ENCODE results near the gene SMIM29.
"Not testable (repeated sequence)": the region's sequence is repeated elsewhere in the genome, so short reads cannot be mapped to it uniquely, and the experiment has no call there.

Gene SMIM29

DNA sequence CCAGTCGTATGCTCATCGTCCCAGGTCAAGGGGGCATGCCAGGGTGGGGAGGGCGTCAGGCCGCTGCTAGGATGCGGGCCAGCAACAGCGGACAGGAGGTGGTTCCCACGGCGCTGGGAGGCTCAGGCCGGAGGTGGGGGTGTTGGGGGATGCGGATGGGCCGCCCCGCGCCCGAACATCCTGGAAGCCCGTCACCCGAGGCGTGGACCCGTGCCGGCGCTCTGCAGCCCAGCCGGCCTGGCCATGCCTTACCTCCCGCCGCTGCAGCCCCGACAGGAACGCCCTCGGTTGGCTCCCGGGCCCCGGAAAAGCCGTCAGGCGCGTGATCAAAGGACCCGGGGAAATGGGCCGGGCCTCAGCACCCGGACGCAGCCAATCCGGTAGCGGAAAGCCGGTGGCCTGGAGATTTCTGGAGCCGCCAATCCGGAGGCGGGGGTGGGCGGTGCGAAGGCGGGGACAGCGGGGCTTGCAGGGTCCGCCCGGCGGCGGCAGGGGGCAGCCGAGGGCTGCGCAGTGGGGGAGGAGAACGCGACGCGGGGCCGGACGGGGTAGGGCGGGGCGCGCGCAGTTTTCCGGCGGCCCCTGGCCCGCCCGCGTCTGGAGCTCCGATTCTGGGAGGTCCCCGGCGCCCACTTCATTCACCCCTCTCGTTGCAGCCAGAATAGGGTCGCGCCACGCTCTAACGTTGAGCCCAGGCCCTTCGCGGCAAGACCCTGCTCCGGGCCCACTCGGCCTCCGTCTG, at the start of gene SMIM29:
TSS of gene SMIM29 (minus strand) at position 280 of the 742 bp plus-strand sequence. CDS start 1,215 bp downstream, outside the sequence.
- peak; percentile 98 for DNase-seq (ENCODE audit: low read depth in 2 of 2)

DNA sequence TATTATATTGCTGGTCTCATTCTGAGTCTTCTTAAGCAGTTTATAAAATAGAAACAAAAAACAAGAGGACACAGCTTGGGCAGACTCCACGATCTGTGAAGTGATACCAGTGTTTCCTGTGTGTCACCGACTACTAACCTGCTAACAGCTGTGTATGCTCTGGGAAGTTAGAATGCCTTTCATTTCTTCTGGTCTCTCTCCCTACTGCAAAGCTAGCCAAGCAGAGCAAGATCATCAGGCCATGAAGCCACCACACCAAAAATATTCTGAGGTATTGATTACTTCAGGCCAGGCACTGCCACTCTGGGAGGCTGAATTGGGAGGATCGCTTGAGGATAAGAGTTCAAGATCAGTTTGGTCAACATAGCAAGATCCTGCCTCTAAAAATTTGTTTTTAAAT, 46.9 kb upstream of the SMIM29 start:
- no peak for DNase-seq (ENCODE audit: low read depth in 2 of 2)

DNA sequence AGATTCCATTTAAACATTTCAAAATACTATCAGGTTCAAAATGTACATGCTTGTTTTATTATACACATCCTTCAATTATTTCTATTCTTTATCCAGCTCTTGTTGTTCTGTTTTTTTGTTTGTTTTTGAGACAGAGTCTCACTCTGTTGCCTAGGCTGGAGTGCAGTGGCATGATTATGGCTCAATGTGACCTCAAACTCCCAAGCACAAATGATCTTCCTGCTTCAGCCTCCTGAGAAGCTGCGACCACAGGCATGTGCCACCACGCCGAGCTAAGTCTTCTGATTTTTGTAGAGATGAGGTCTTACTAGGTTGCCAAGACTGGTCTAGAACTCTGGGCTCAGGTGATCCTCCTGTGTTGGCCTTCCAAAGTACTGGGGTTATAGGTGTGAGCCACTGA, 44.1 kb upstream of the SMIM29 start:
- DNase-seq (ENCODE audit: low read depth in 2 of 2) = no peak

DNA sequence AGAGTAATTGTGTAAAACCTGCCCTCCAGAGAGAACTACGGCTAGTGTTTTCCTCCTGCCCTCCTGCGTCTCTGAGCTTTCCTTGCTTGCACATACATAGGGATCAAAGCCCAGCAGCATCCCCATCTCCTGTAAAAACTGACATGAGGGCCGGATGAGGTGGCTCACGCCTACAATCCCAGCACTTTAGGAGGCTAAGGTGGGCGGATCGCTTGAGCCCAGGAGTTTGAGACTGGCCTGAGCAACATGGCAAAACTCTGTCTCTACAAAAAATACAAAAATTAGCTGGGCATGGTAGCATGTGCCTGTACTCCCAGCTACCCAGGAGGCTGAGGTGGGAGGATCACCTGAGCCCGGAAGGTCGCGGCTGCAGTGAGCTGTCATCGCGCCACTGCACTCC, 40.3 kb upstream of the SMIM29 start:
- no peak for DNase-seq (ENCODE audit: low read depth in 2 of 2)

DNA sequence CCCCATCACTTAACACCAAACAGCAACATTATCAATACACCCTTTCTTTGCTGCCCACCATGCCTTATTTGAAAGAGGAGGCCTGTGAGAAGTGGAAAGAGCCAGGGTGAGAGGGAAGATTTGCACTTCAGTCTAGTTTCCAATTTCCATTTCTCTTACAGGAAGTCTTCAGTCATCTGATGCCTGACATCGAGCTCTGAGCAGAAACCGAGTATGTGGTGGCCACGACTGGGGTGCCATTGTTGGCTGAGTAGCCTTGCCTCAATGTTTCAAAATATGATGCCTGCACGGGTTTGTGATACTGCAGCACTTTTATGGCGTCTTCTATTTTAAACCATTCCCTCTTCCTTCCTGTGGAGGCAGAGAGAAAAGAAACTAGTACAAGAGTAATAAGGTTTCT, 39.8 kb upstream of the SMIM29 start:
- DNase-seq (ENCODE audit: low read depth in 2 of 2) = no peak

DNA sequence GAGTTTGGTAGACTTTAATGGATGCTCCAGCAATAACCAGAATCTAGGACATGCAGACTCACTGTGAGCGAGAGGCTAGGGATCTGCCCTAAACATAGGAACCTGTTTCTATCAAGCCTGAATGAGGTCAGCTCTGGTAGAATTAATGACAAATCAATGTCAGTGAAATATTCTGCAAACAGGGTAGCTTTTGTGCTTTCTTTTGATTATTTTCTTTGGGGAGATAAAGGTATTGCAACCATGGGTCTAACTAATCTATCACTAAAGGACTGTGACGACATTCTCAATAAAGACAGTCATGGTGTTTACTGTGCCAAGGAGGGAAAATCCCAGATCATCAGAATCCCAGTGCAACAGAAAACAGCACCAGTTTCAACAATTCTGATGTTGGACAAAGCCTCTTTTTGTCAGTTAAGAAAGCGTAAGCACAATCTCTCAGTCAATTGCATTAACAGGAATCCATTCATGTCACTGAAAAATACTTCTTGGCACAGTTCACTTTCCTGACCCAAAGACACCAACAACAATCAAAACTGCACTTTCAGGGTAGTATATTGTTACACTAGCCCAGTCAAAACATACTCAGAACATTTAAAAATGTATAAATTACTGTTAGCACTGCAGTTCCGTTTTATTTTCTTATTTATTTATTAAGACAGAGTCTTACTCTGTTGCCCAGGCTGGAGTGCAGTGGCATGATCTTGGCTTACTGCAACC, 36.8 kb upstream of the SMIM29 start:
- DNase-seq (ENCODE audit: low read depth in 2 of 2) = no peak

DNA sequence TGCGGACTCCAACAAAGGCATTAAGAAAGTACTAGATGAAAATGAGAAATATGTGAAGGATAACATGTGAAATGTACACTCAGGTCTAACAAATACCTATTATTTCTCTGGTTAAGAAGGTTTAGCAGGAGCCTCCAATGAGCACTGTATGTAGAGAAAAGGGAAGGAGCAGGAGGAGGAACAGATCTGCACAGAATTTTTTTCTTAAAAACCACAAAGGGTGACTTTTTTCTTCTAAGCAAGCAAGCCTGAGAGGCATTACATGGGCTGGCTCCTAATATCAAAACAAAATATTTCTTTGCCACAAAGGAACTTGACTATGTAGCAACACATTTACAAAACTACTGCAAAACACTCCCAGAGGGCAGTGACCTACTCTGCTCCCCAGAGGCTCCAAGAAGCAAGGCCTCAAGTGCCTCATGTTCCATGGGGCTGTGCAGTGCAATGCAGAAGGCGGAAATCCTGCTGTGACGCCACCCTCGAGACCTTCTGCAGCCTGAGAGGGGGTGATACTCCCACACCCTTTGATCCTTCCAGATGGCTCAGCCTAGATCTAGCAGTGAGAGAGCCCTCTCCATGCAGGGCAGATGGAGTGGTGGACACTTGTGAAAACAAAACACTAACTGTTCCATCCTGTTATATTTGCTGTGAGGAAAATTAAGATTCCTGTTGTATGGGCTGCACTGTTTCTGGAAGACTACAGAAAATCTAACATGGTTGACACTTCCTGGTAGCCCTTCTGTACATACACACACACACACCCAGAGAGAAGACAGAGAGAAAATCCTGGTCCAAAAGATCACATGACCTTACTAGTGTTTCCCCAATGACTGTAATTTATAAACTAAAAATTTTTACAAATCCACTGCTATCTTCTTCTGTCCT, 36.0 kb upstream of the SMIM29 start:
- no peak for DNase-seq (ENCODE audit: low read depth in 2 of 2)

DNA sequence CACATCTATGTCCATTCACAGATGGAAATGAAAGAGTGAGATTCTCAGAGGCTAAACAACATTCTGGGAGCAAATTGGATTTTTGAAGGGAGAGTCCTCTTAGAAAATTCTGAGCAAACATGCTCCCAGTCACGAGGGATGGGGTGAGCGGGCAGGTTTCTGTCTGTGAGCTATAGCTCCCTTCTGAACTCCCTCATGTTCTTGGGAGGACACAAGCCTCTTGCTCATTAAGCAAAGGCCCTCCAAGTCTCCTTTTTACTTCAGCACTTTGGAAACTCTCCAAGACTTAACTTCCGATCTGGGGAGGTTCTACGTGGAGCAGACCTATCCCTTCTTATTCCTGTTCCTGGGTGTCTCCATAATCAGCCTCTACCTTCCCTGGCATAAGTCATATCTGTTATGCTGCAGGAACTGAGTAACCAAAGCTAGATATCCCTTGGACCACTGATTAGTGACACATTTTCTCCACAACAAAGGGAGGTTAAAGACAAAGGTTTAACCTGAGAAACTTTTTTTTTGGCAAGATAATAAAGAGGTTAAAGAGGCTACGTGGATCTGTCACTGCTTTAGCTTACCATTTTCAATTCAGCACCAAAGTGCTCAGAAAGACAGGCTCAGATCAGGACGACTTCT, 33.0 kb upstream of the SMIM29 start:
- DNase-seq (ENCODE audit: low read depth in 2 of 2) = no peak

DNA sequence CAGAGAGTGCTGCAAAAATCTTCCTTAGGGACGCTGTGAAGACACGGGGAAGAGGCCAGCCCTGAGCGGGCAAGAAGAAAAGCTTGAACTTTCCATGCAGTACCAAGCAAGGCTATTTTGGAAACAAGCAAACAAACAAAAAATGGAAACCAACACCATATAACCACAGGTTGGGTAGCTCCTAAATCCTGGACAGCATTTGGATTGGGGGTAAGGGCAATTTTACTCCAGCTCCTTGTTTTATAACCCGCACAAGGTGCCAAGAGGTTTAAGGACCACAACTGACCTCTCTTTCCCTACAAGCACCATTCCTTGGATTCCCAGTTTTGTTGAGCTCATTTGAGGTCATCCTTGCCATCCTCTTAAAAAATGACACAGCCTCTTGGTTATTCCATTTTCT, 31.4 kb upstream of the SMIM29 start:
- no peak for DNase-seq (ENCODE audit: low read depth in 2 of 2)

DNA sequence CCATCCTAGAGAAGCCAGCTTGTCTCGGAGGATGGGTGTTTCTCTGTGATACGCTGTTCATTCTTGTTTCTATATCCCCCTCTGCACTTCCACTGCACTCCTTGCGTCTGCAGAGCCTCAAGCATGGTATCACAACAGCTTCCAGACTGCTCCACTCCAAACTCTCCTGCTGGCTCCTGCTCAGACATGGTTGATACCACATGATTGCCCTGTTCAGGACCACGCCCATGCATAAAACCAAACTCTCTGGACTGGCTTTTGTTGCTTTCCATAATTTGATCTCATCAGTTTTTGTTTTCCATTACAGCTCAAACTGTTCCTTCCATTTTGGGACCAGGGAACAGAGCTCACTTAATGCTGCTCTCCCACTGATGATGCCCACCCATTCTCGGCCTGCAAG, 30.0 kb upstream of the SMIM29 start:
- DNase-seq (ENCODE audit: low read depth in 2 of 2) = no peak

DNA sequence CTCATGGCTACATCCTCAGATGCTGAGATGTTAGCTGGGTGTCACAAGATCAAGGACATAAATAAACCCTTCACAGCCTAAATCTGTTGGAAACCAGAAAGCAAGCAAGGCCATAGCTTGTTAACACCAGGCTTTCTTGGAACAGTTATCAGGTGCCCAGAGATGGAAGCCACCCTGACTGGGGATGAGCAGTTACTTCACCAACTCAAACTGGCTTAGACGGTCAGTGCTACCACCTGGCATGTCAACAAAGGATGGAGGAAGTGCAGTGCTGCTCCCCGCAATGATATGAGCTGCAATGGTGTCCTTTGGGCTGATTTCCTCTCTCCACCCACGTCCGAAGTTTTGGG, 28.9 kb upstream of the SMIM29 start:
- DNase-seq (ENCODE audit: low read depth in 2 of 2) = no peak

DNA sequence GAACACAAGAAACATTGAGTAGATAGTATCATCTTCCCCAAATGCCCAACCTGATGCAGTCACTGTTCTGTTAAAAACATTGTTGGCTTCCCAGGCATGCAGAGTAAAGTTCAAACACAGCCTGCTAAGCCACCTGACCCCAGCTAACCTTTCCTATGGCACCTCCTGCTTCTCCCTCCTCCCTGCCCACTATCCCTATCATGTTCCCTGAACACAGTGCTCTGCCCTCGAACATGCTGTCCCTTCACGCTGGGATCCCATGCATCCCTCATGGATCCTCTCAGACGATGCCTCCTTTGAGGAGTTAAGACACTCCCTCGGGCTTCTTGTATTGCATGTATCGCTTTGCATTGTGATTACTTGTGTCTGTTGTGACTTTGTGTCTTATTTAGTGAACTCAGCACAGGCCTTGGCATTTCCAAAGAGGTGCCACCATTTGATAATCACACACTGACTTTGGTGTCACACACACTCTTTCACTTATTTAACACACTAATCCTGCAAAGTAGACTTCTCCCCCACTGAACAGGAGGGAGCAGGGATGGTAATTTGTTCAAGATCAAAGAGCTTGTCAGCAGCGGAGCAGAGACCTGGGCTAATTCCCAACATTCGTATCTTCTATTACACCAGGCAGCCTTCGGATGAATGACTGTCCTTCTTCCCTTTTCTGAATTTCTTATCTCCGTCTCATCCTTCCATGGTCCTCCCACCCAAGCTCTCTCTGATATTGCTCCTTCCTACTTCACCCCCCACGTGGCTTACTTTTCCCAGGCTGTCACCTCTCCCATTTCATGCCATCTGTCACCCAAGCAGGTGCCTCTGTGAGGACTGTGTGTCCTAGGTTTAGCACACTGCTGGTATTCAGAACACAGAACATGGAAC, 28.3 kb upstream of the SMIM29 start:
- DNase-seq (ENCODE audit: low read depth in 2 of 2) = no peak

DNA sequence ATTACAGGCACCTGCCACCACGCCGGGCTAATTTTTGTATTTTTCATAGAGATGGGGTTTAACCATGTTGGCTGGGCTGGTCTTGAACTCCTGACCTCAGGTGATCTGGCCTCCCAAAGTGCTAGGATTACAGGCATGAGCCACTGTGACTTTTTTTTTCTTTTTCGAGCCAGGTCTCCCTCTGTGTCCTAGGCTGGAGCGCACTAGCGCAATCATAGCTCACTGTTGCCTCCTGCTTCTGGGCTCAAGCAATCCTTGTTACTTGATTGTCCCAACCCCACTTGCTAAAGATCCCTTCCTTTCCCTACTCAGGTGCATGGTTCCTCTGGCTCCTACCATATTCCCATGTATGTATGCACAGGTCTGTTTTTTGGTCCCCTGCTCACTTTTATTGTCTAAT, 27.4 kb upstream of the SMIM29 start:
- DNase-seq (ENCODE audit: low read depth in 2 of 2) = no peak

DNA sequence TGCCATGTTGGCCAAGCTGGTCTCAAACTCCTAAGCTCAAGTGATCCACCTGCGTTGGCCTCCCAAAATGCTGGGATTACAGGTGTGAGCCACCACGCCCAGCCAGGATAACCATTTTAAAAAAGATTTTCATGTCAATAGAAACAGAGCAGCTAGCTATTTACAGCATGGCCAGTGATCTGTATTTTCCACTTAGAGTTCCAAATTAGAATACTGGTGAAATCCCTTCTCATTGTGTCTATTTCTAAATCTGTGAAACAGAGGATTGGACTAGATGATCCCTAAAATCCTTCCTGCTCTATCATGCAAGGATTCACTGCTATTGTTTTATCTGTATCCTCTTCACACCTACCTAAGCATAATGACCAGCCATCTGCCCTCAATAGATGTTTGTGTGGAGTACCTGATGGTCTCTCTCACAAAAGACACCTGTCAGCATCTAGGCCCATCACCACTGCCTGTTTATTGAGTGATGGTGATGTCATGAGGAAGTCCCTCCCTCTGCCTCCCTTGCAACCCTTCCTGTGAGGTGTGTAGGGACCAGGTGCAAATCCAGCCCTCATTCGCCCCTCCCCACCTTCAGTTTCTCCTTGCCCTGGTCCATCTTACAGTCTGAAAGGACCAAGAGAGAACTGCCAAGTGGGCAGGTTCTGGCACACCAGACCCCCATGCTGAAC, 26.5 kb upstream of the SMIM29 start:
- no peak for DNase-seq (ENCODE audit: low read depth in 2 of 2)

DNA sequence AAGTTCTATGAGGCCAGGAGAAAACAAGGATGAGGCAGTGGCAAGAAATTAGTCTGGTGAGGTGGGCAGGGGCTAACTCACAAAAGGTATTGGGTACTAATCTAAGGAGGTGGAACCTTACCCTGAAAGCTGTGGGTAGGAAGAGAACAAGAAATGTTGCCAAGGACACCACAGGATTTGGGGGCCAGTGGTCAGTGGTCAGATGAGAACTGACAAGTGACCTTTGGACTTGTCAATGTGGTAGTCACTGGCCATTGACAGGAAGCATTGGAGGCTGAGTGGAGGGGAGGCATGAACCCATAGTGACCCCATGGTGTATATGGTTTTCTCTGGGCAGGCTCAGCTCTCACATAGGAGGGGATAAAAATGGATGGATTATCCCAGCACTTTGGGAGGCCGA, 25.3 kb upstream of the SMIM29 start:
- DNase-seq (ENCODE audit: low read depth in 2 of 2) = no peak

DNA sequence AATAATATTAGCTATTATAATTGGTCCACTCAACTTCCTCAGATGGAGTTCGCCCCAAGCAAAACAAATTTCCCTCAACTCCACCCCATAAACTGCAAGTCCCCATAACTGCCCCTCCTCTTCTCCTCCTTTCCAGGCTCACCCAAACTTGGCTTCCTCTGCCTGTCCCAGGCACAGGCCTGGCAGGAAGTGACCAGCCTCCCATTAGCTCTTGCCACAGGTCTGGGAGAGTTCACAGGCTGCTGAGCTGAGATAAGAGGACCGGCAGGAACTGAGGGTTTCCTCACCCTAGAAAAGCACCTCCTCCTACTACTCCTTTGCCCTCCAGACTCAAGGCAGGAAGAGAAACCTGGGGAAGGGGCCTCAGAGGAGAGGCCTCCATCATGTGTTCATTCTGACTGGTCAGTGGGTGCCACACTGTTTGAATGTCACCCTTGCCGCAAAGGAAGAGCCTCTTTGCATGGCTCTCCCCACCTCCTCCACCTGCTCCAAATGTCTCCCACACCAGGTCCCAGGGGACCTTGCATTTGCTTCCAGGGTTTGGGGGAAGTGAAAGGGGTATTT, 24.5 kb upstream of the SMIM29 start:
- DNase-seq (ENCODE audit: low read depth in 2 of 2) = no peak

DNA sequence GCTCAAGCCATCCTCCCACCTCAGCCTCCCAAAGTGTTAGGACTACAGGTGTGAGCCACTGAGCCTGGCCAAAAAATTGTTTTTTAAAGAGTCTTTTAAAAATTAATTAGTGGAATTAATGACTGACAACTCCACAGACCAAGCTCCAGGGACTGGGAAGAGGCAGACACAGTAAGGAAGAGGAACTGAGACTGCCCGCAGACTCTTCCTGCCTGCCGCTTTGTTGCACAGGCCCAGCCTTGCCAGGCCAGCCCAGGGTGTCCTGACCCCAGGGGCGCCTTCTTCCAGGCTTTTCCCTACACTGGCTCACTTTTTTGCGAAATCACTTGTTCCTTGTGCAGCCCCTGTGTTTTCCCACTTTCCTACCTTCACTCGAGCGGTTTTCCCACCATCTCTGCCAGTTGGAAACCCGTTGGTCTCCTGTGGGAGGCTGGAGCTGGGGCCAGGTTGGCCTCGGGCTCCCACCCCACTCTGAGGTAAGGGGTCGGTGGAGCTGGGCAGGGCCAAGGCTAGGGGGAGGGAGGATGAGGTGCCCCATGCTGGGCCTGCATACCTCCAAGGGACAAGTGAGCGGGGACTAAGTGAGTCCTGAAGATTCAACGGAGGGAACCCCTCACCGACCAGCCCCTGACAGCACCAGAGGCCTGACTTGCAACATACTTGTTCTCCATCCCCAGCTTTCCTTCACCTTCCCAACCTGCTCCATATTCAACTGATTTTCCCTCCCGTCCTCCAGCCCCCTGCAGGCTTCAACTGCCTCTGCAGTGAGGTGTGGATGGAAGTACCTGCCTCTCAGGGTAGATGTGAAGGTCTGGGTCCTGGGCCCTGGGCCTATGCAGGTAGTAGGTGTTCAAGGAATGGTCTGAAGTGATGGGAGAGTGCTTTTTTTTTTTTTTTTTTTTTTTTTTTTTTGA, 23.5 kb upstream of the SMIM29 start:
- DNase-seq (ENCODE audit: low read depth in 2 of 2) = no peak

DNA sequence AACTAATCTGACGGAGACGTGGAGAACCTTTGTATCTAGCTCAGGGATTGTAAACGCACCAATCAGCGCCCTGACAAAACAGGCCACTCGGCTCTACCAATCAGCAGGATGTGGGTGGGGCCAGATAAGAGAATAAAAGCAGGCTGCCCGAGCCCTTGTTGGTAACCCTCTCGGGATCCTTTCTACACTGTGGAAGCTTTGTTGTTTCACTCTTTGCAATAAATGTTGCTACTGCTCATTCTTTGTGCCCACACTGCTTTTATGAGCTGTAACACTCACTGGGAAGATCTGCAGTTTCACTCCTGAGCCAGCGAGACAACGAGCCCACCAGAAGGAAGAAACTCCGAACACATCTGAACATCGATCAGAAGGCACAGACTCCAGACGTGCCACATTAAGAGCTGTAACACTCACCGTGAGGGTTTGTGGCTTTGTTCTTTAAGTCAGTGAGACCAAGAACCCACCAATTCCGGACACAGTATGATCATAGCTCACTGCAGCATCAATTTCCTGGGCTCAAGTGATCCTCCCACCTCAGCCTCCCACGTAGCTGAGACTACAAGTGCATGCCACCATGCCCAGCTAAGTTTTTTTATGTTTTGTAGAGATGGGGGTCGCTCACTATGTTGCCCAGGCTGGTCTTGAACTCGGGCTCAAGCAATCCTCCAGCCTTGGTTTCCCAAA, 21.0 kb upstream of the SMIM29 start:
- DNase-seq (ENCODE audit: low read depth in 2 of 2) = not testable (repeated sequence)
